Activated T-helper 1 cell treated with anti-CD3 and anti-CD28 coated beads, Interleukin-12 subunit alpha, Interleukin-12 subunit beta, Interleukin-2, Interleukin-4 antibody, amounts not matched to agents 30 ng/mL and 10 ng/mL and 1 ng/mL, durations not matched to agents 14 hours and 24 hours and 36 hours (primary cell): ENCODE measurements around the gene CYP4V2. TPM values are rescaled to one million over a fixed set of nuclear protein-coding genes. Genes with fewer than 3 reads are reported as not detected.

Experiments
- DNase-seq: peaks from one replicate; pipeline ENCODE4 v3.0.0; 2021; ENCODE audit warnings: low spot score
- H3K27ac Mint-ChIP-seq: one replicate; pipeline ENCODE4 v1.8.0; 2021; ENCODE audit warnings: mild to moderate bottlenecking, mixed read lengths
- H3K27me3 Mint-ChIP-seq: one replicate; pipeline ENCODE4 v1.8.0; 2022; ENCODE audit warnings: mild to moderate bottlenecking, moderate library complexity, mixed read lengths; ENCODE audit not compliant: insufficient read depth
- H3K36me3 Mint-ChIP-seq: one replicate; pipeline ENCODE4 v1.8.0; 2021; ENCODE audit warnings: low read depth, mixed read lengths
- H3K4me1 Mint-ChIP-seq: one replicate; pipeline ENCODE4 v1.8.0; 2021; ENCODE audit warnings: low read depth, mixed read lengths
- H3K4me3 Mint-ChIP-seq: one replicate; pipeline ENCODE4 v1.8.0; 2021; ENCODE audit warnings: mild to moderate bottlenecking, moderate library complexity, mixed read lengths
- H3K9me3 Mint-ChIP-seq: one replicate; pipeline ENCODE4 v1.8.0; 2021; ENCODE audit warnings: mixed read lengths
- intact Hi-C: fragments of 100-400 bp; cut with micrococcal nuclease; formaldehyde crosslinking; loops from one replicate; pipeline ENCODE4 v1.15.1; 2024
- total RNA-seq: library from RNA; stranded (reverse); gene quantifications from 2 replicates; pipeline ENCODE4 v1.2.3, GENCODE V29; 2022

Gene CYP4V2
- total RNA-seq, 1 donor from 2014 or later, result 8.3 TPM

DNA sequence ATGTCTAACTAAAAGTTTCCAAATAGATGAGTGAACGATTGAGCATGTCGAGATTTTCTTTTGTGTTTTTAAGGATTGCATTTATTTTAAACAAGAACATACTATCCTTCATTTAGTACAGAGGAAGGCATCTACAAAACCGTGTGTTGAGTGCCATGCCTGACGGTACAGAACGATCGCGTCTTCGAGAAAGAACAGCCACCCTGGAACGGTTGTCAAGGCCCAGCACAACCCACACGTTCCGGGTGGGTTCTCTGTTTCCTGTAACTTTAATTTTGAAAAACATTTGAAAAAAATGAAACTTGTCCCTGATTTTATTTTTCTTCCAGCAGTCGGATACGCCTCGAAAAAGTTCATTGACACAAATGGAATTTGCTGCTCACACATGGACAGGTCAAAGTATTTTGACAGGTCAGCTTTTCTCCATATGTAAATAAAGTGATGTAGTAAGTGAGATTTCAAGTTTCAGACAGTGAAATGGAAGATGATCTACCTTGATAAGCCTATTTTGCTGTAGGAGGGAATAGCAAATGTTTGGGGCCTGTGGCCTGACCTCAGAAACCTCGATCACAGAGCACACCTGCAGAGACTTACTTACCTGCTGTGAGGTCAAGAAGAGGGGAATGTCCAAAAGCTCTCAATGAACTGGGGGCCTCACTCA, 24.4 kb upstream of the CYP4V2 start:
- Mint-ChIP-seq H3K27me3 (peaks cover 1% of the 10 kb centered on the region), H3K27ac (no peak overlapping the region), H3K4me1 (no peaks in the 10 kb centered on the region), H3K9me3 (no peaks in the 10 kb centered on the region), H3K36me3 (no peaks in the 10 kb centered on the region), H3K4me3 (no peak overlapping the region)
- DNase-seq, result no peak
- intact Hi-C loops, result no loop called here

DNA sequence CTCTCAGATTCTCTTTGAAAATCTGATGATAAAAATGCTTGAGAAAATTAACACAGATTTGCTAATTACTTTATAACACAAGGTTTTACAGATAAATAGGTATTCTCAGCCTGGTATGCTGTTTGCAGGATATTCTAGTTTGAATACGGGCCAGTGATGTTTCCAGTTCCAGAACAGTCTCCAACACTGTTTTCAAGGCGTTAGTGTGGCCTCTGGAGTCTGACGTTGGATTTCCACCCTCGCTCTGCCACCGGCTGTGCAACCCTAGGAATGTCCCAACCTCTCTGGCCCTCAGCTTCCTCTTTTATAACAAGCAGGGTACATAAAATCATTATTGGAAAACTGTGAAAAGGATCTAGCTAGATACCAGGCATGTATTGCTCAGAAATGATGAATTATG, 23.8 kb upstream of the CYP4V2 start:
- H3K9me3 Mint-ChIP-seq, result no peaks in the 10 kb centered on the region
- intact Hi-C loops, result no loop called here
- H3K27ac Mint-ChIP-seq, result no peak overlapping the region
- peaks cover 1% of the 10 kb centered on the region for H3K27me3 Mint-ChIP-seq
- H3K36me3 Mint-ChIP-seq, result no peaks in the 10 kb centered on the region
- H3K4me1 Mint-ChIP-seq, result no peaks in the 10 kb centered on the region
- DNase-seq, result no peak
- H3K4me3 Mint-ChIP-seq, result no peak overlapping the region

- intact Hi-C loops, result no loop called here
- H3K27ac Mint-ChIP-seq, result no peak overlapping the region
- H3K36me3 Mint-ChIP-seq, result no peaks in the 10 kb centered on the region
- H3K27me3 Mint-ChIP-seq, result peaks cover 1% of the 10 kb centered on the region
- no peaks in the 10 kb centered on the region for H3K4me1 Mint-ChIP-seq
- no peak for DNase-seq
- H3K4me3 Mint-ChIP-seq, result no peak overlapping the region
- no peaks in the 10 kb centered on the region for H3K9me3 Mint-ChIP-seq
These were observed 22.6 kb upstream of the CYP4V2 start for GRCh38 chr4:186168750-186169149.

DNA sequence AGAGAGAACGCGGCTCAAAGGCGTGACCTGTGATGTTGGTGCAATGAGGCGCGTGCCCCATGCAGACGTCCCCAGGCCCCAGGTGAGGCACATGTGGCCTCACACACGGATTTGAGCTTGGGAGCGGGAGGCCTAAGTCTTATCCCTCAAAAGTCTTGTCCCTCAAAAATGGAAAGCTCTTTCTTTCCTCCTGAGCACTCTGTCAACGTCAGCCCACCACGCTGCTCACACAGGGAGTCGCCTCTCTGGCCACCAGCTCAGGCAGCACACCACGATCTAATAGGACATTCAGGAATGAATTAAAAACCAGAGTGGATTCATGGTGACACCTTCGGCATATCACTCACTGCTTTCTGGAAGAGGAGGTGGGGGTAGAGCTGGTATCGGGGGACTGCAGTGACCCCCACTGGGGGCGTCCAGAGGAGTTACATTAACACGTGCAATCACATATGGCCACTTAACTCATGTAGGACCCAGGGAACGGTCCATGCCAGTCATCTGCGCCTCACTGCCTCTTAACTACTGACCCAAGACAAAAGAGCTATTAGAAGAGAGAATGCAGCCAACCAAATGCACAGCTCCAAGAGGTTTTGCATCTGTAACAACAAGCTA, 21.9 kb upstream of the CYP4V2 start:
- Mint-ChIP-seq H3K9me3 (no peaks in the 10 kb centered on the region), H3K4me1 (no peaks in the 10 kb centered on the region), H3K4me3 (no peak overlapping the region), H3K27me3 (peaks cover 5% of the 10 kb centered on the region), H3K36me3 (no peaks in the 10 kb centered on the region), H3K27ac (no peak overlapping the region)
- no peak for DNase-seq
- intact Hi-C loops, result no loop called here

DNA sequence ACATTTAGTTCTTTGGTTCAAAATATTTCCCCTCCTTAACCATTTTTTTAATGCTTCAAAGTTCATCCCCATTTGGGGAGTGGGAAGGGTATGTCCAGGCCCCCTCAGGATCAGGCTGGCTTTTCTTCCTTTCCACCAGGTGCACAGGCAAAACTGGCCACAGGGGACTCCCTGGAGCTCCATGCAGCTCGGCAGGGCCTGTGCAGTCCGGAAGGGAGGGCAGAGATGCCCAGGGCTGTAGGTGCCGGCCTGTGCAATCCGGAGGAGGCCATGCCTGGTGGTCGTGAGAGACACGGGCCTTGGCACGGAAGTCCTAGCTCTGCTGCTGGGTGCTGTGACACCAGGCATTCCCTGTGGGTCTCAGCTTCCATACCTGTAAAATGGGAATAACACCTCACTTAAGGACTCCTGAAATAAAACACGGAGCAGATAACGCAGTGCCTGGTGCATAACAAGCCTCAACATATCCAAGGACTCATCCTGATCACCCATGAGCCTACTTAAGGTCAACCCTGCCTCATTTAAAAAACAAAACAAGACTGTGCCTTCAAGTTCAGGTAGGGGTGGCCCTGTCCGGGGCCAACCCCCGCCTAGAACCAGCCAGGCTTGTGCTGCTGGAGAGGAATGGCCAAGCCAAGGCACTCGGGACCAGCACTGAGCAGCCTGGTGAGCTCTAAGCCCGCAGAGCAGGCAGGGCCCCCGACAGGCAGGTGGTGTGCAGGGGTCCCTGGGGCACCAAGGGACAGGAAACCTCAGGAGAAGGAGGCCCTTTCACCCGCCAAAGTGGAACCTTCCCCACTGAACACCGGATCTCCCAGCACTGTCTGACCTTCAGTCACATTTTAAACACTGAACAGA, 21.2 kb upstream of the CYP4V2 start:
- no peaks in the 10 kb centered on the region for H3K36me3 Mint-ChIP-seq
- peaks cover 4% of the 10 kb centered on the region for H3K27me3 Mint-ChIP-seq
- intact Hi-C loops, result no loop called here
- no peak for DNase-seq
- H3K4me1 Mint-ChIP-seq, result no peaks in the 10 kb centered on the region
- no peaks in the 10 kb centered on the region for H3K9me3 Mint-ChIP-seq
- no peak overlapping the region for H3K27ac Mint-ChIP-seq
- H3K4me3 Mint-ChIP-seq, result no peak overlapping the region

- no peak for DNase-seq
- Mint-ChIP-seq H3K36me3 (no peaks in the 10 kb centered on the region), H3K27me3 (peaks cover 6% of the 10 kb centered on the region), H3K4me3 (no peak overlapping the region), H3K4me1 (no peaks in the 10 kb centered on the region), H3K27ac (no peak overlapping the region), H3K9me3 (no peaks in the 10 kb centered on the region)
- intact Hi-C loops, result loop anchor here (1.0 kb wide), 1 partner anchor 8 kb away; no protein-coding TSS in a partner anchor
These were observed 20.4 kb upstream of the CYP4V2 start for GRCh38 chr4:186170966-186171365.

DNA sequence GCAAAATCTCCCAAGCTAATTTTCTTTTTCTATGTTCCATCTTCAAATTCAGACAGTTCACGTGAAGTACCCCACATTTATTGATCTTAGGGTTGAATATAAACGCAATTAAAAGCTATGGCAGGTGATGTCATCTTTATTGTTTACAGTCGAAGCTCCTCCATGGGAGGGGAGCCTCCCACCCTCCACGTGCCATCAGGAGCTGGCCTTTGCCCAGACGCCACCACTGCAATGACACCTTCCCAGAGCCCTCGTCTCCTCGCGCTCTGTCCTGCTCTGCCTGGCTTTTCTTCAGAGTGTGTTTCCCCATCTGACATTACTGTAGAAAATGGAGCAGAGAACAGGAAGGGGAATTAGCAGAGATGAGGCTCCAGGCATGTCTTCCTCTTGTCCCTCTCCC, 18.8 kb upstream of the CYP4V2 start:
- H3K27ac Mint-ChIP-seq, result no peak overlapping the region
- no peaks in the 10 kb centered on the region for H3K36me3 Mint-ChIP-seq
- H3K27me3 Mint-ChIP-seq, result peaks cover 8% of the 10 kb centered on the region
- H3K9me3 Mint-ChIP-seq, result no peaks in the 10 kb centered on the region
- intact Hi-C loops, result no loop called here
- no peaks in the 10 kb centered on the region for H3K4me1 Mint-ChIP-seq
- H3K4me3 Mint-ChIP-seq, result no peak overlapping the region
- no peak for DNase-seq

- peaks cover 27% of the 10 kb centered on the region for H3K4me1 Mint-ChIP-seq
- peaks cover 26% of the 10 kb centered on the region for H3K27me3 Mint-ChIP-seq
- intact Hi-C loops, result no loop called here
- peaks cover 2% of the 10 kb centered on the region for H3K36me3 Mint-ChIP-seq
- peaks cover 7% of the 10 kb centered on the region for H3K9me3 Mint-ChIP-seq
- no peak for DNase-seq
- no peak overlapping the region for H3K27ac Mint-ChIP-seq
- H3K4me3 Mint-ChIP-seq, result no peak overlapping the region
These were observed 3.3 kb upstream of the CYP4V2 start for GRCh38 chr4:186188107-186188506.

GRCh38 chr4:186189656-186190055, 1.7 kb upstream of the CYP4V2 start:
- Mint-ChIP-seq H3K9me3 (peaks cover 5% of the 10 kb centered on the region), H3K27me3 (peaks cover 16% of the 10 kb centered on the region), H3K4me3 (peak overlapping the region; percentile 88), H3K27ac (peak overlapping the region; percentile 93), H3K36me3 (peaks cover 2% of the 10 kb centered on the region), H3K4me1 (peaks cover 28% of the 10 kb centered on the region)
- intact Hi-C loops, result loop anchor here (1.0 to 5.0 kb wide), 6 partner anchors 28 to 987 kb away; partner anchors contain the start of genes ANKRD37, CFAP97, LRP2BP and TLR3
- DNase-seq, result no peak

GRCh38 chr4:186190581-186191199, 677 bp upstream of the CYP4V2 start:
- Mint-ChIP-seq H3K4me1 (peaks cover 28% of the 10 kb centered on the region), H3K9me3 (no peaks in the 10 kb centered on the region), H3K4me3 (peak overlapping the region; percentile 88), H3K27me3 (peaks cover 9% of the 10 kb centered on the region), H3K36me3 (peaks cover 5% of the 10 kb centered on the region), H3K27ac (peak overlapping the region; percentile 93)
- intact Hi-C loops, result loop anchor here (1.0 to 5.0 kb wide), 7 partner anchors 29 to 988 kb away; partner anchors contain the start of genes ANKRD37, CCDC110, CFAP97 and LRP2BP
- peak; percentile 48 for DNase-seq

GRCh38 chr4:186192066-186192612, 772 bp downstream of the CYP4V2 start:
- peak overlapping the region; percentile 96 for H3K4me3 Mint-ChIP-seq
- H3K9me3 Mint-ChIP-seq, result no peaks in the 10 kb centered on the region
- peaks cover 2% of the 10 kb centered on the region for H3K27me3 Mint-ChIP-seq
- intact Hi-C loops, result loop anchor here (1.0 to 5.0 kb wide), 4 partner anchors 8 to 990 kb away; partner anchors contain the start of genes ANKRD37, CFAP97, LRP2BP and TLR3
- H3K4me1 Mint-ChIP-seq, result peaks cover 28% of the 10 kb centered on the region
- peak overlapping the region; percentile 96 for H3K27ac Mint-ChIP-seq
- H3K36me3 Mint-ChIP-seq, result peaks cover 15% of the 10 kb centered on the region
- peak; percentile 25 for DNase-seq

DNA sequence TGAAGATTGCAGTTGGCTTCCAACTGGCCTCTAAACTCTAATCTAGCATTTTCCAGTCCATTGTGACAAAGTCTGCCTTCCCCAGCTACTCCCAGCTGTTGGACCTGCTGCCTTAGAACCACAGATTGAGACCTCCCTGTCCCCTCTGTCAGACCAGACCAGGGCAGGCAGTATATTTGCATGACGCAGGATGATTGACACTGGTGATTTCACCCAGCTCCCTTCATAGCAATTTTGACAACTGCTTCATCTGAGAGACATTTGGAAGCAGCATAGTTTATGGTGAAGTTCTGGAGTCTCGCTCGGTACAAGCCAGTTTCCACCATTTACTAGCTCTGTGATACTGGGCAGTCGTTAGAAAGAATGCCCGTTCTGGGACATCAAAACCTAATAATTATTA, 2.5 kb downstream of the CYP4V2 start:
- no peak overlapping the region for H3K4me3 Mint-ChIP-seq
- intact Hi-C loops, result loop anchor here (5.0 kb wide), 3 partner anchors 127 to 992 kb away; partner anchors contain the start of genes ANKRD37, CFAP97, LRP2BP and TLR3

More for the DNA sequence above, 2.5 kb downstream of the CYP4V2 start:
- H3K9me3 Mint-ChIP-seq, result no peaks in the 10 kb centered on the region
- no peak for DNase-seq
- H3K27ac Mint-ChIP-seq, result no peak overlapping the region
- H3K27me3 Mint-ChIP-seq, result no peaks in the 10 kb centered on the region
- peaks cover 17% of the 10 kb centered on the region for H3K36me3 Mint-ChIP-seq
- peaks cover 28% of the 10 kb centered on the region for H3K4me1 Mint-ChIP-seq
